Lower leg skin (tissue), 4 donors: ENCODE results near the gene CLASRP. TPM values are rescaled to one million over a fixed set of nuclear protein-coding genes. Genes with fewer than 3 reads are reported as not detected.

Source experiments
- DNase-seq, 2 donors: peaks; one replicate each; pipeline ENCODE4 v3.0.0-alpha.2; 2019; ENCODE audit warnings: low spot score in 2 of 2
- H3K4me3 ChIP-seq: fragments of 200-600 bp; sonication (generic); 2 replicates; pipeline ENCODE4 v1.5.1; 2017; ENCODE audit warnings: mild to moderate bottlenecking, low read depth; ENCODE audit not compliant: poor library complexity, severe bottlenecking
- CTCF ChIP-seq, 3 donors: fragments of 450-650 bp; IDR thresholded peaks; one replicate each; pipeline ENCODE4 v1.5.1; 2016; ENCODE audit warnings: antibody characterized with exemption in 3 of 3, mild to moderate bottlenecking in 3 of 3, moderate library complexity in 2 of 3
- POLR2A ChIP-seq, 2 donors: fragments of 450-650 bp; IDR thresholded peaks; one replicate each; pipeline ENCODE4 v1.6.1; 2016 to 2017; ENCODE audit warnings: antibody characterized with exemption in 2 of 2, mild to moderate bottlenecking in 1 of 2, moderate library complexity in 1 of 2
- WGBS, 2 donors: methylation state at CpG; one replicate each; pipeline ENCODE4 v1.1.5; 2018; 5-methylcytosine and 5-hydroxymethylcytosine counted together
- intact Hi-C: fragments of 100-400 bp; cut with DNase I; formaldehyde crosslinking; loops from one replicate; pipeline ENCODE4 v1.15.0; 2023; ENCODE audit warnings: low total_unique reads
- total RNA-seq, 4 donors: library from RNA; depleted of rRNA; stranded (reverse); fragments of >200 nt; gene quantifications; one replicate each; pipeline ENCODE4 v1.1.0, GENCODE V29; 2016

The CLASRP gene
- total RNA-seq, 4 donors from 2014 or later: 59.9 to 207 (median 128) TPM

GRCh38 chr19:45090034-45090433 is 51.2 kb downstream of the CLASRP start:
- no peak for DNase-seq
- intact Hi-C loops: no loop called here
- 86 to 95% methylated on average over 17 of the region's 17 CpGs for WGBS, 2 donors
- TF ChIP-seq CTCF (IDR thresholded peaks at IDR 0.05): no peak
- TF ChIP-seq POLR2A (IDR thresholded peaks at IDR 0.05): no peak
- no peak overlapping the region for H3K4me3 ChIP-seq

GRCh38 chr19:45090606-45091005 is 51.8 kb downstream of the CLASRP start:
- intact Hi-C loops: no loop called here
- TF ChIP-seq POLR2A (IDR thresholded peaks at IDR 0.05) (no peak), CTCF (IDR thresholded peaks at IDR 0.05) (no peak)
- H3K4me3 ChIP-seq: no peak overlapping the region
- WGBS, 2 donors: 60% methylated on average over 5 of the region's 5 CpGs
- no peak for DNase-seq

GRCh38 chr19:45091031-45091923 is 52.4 kb downstream of the CLASRP start:
- H3K4me3 ChIP-seq: peak overlapping the region; percentile 23
- no peak for TF ChIP-seq CTCF (IDR thresholded peaks at IDR 0.05)
- no peak for TF ChIP-seq POLR2A (IDR thresholded peaks at IDR 0.05)
- DNase-seq: peak; percentile 97 to 99
- intact Hi-C loops: no loop called here
- 15 to 17% methylated on average over 62 to 64 of the region's 64 CpGs for WGBS, 2 donors

GRCh38 chr19:45092747-45093678 is 54.2 kb downstream of the CLASRP start, which contains the start of gene PPP1R37:
PPP1R37 (plus strand) TSS chr19:45093179; CDS start chr19:45093326, 147 bp downstream.
- 0 to 1% methylated on average over 58 to 96 of the region's 103 CpGs for WGBS, 2 donors
- peak within 1 kb of the TSS; percentile 95 for H3K4me3 ChIP-seq
- intact Hi-C loops: no loop called here

More at GRCh38 chr19:45092747-45093678, 54.2 kb downstream of the CLASRP start, which contains the start of gene PPP1R37:
- TF ChIP-seq POLR2A (IDR thresholded peaks at IDR 0.05): no peak
- no peak for TF ChIP-seq CTCF (IDR thresholded peaks at IDR 0.05)
- peak; percentile 91 to 98 for DNase-seq
